BLaER1 treated with 17β-estradiol and CSF1 and Interleukin-3, amounts not matched to agents 10 nM and 100 nM (cell line): ENCODE results near the gene CCDC33.

ENCODE experiments used
- H3K27ac ChIP-seq, 11 experiments: shearing (Covaris generic); formaldehyde crosslinking; 2 replicates each; pipeline ENCODE4 v1.8.1; 2022
- H3K27me3 ChIP-seq, 11 experiments: shearing (Covaris generic); formaldehyde crosslinking; 2 replicates each; pipeline ENCODE4 v1.8.1; 2022
- H3K36me3 ChIP-seq, 11 experiments: shearing (Covaris generic); formaldehyde crosslinking; 2 replicates each; pipeline ENCODE4 v1.8.1; 2022
- H3K4me1 ChIP-seq, 10 experiments: shearing (Covaris generic); formaldehyde crosslinking; 2 replicates each; pipeline ENCODE4 v1.8.1; 2022
- H3K4me2 ChIP-seq, 11 experiments: shearing (Covaris generic); formaldehyde crosslinking; 2 replicates each; pipeline ENCODE4 v1.8.1; 2022
- H3K4me3 ChIP-seq, 10 experiments: shearing (Covaris generic); formaldehyde crosslinking; 2 replicates each; pipeline ENCODE4 v1.8.1; 2022
- H3K9ac ChIP-seq, 11 experiments: shearing (Covaris generic); formaldehyde crosslinking; 2 replicates each; pipeline ENCODE4 v1.8.1; 2022
- H3K9me3 ChIP-seq, 11 experiments: shearing (Covaris generic); formaldehyde crosslinking; replicated peaks in 1 of 11; 2 replicates each; pipeline ENCODE4 v1.8.1; 2022
- H4K20me1 ChIP-seq, 11 experiments: shearing (Covaris generic); formaldehyde crosslinking; 2 replicates each; pipeline ENCODE4 v1.8.1; 2022
- Cebpa-rat ChIP-seq, 11 experiments: shearing (Covaris generic); IDR thresholded peaks; 2 replicates each; pipeline ENCODE4 v1.8.1; 2022

Gene CCDC33

GRCh38 chr15:74277242-74277810, 41.2 kb downstream of the CCDC33 start:
- Histone ChIP-seq H4K20me1 (peaks cover 0 to 25% (median 0%) of the 10 kb centered on the region in 11 experiments; a peak in 6 of 22 replicates), H3K36me3 (no peaks in the 10 kb centered on the region), H3K4me3 (no peak overlapping the region), H3K4me1 (peaks cover 0 to 6% (median 0%) of the 10 kb centered on the region in 10 experiments; a peak in 2 of 20 replicates), H3K9me3 (no peaks in the 10 kb centered on the region), H3K4me2 (no peak overlapping the region), H3K27me3 (no peaks in the 10 kb centered on the region), H3K9ac (no peak overlapping the region), H3K27ac (no peak overlapping the region)
- TF ChIP-seq Cebpa-rat (IDR thresholded peaks at IDR 0.05): no peak

- Histone ChIP-seq H3K4me1 (peaks cover 0 to 6% (median 0%) of the 10 kb centered on the region in 10 experiments; a peak in 2 of 20 replicates), H3K4me3 (no peak overlapping the region), H3K36me3 (no peaks in the 10 kb centered on the region), H3K4me2 (no peak overlapping the region), H3K9me3 (no peaks in the 10 kb centered on the region), H4K20me1 (peaks cover 0 to 25% (median 0%) of the 10 kb centered on the region in 11 experiments; a peak in 6 of 22 replicates), H3K9ac (no peak overlapping the region), H3K27ac (no peak overlapping the region), H3K27me3 (no peaks in the 10 kb centered on the region)
- TF ChIP-seq Cebpa-rat (IDR thresholded peaks at IDR 0.05): no peak
Measured at GRCh38 chr15:74278207-74278606, 42.1 kb downstream of the CCDC33 start.

GRCh38 chr15:74281147-74282133, 45.3 kb downstream of the CCDC33 start:
- TF ChIP-seq Cebpa-rat (IDR thresholded peaks at IDR 0.05): no peak
- Histone ChIP-seq H3K27me3 (no peaks in the 10 kb centered on the region), H3K4me1 (peaks cover 0 to 10% (median 0%) of the 10 kb centered on the region in 10 experiments; a peak in 3 of 20 replicates), H3K9me3 (no peaks in the 10 kb centered on the region), H3K4me2 (no peak overlapping the region), H4K20me1 (peaks cover 0 to 49% (median 0%) of the 10 kb centered on the region in 11 experiments; a peak in 5 of 22 replicates), H3K4me3 (no peak overlapping the region), H3K9ac (no peak overlapping the region), H3K27ac (no peak overlapping the region), H3K36me3 (no peaks in the 10 kb centered on the region)

GRCh38 chr15:74283368-74283767, 47.2 kb downstream of the CCDC33 start:
- H3K27me3 ChIP-seq: no peaks in the 10 kb centered on the region; a peak in 1 of 22 replicates
- TF ChIP-seq Cebpa-rat (IDR thresholded peaks at IDR 0.05): no peak
- no peak overlapping the region for H3K4me3 ChIP-seq
- H4K20me1 ChIP-seq: peaks cover 0 to 48% (median 0%) of the 10 kb centered on the region in 11 experiments; a peak in 7 of 22 replicates
- H3K4me1 ChIP-seq: peaks cover 0 to 9% (median 0%) of the 10 kb centered on the region in 10 experiments; a peak in 1 of 20 replicates
- H3K27ac ChIP-seq: no peak overlapping the region
- H3K9me3 ChIP-seq: no peaks in the 10 kb centered on the region
- no peak overlapping the region for H3K4me2 ChIP-seq
- H3K36me3 ChIP-seq: no peaks in the 10 kb centered on the region
- no peak overlapping the region for H3K9ac ChIP-seq

GRCh38 chr15:74289671-74290070, 53.5 kb downstream of the CCDC33 start:
- TF ChIP-seq Cebpa-rat (IDR thresholded peaks at IDR 0.05): no peak
- H3K27me3 ChIP-seq: peaks cover 0 to 8% (median 0%) of the 10 kb centered on the region in 11 experiments; a peak in 3 of 22 replicates
- H3K9ac ChIP-seq: no peak overlapping the region

GRCh38 chr15:74290645-74291044, 54.5 kb downstream of the CCDC33 start:
- Histone ChIP-seq H3K27ac (no peak overlapping the region), H3K36me3 (no peaks in the 10 kb centered on the region), H3K9me3 (no peaks in the 10 kb centered on the region), H3K27me3 (peaks cover 0 to 8% (median 0%) of the 10 kb centered on the region in 11 experiments; a peak in 4 of 22 replicates), H3K9ac (no peak overlapping the region), H3K4me1 (peaks cover 6 to 17% (median 9%) of the 10 kb centered on the region in 10 experiments; a peak in 17 of 20 replicates), H4K20me1 (peaks cover 0 to 58% (median 5%) of the 10 kb centered on the region in 11 experiments; a peak in 10 of 22 replicates), H3K4me2 (peak overlapping the region in 10 of 11 experiments; percentile 19 to 70 (median 55); a peak in 14 of 22 replicates), H3K4me3 (no peak overlapping the region)
- no peak for TF ChIP-seq Cebpa-rat (IDR thresholded peaks at IDR 0.05)

More at GRCh38 chr15:74289671-74290070, 53.5 kb downstream of the CCDC33 start:
- Histone ChIP-seq H4K20me1 (peaks cover 0 to 67% (median 5%) of the 10 kb centered on the region in 11 experiments; a peak in 8 of 22 replicates), H3K27ac (no peak overlapping the region), H3K36me3 (no peaks in the 10 kb centered on the region), H3K4me3 (no peak overlapping the region), H3K4me1 (peaks cover 6 to 17% (median 9%) of the 10 kb centered on the region in 10 experiments; a peak in 17 of 20 replicates), H3K4me2 (no peak overlapping the region), H3K9me3 (no peaks in the 10 kb centered on the region)

- Histone ChIP-seq H3K27ac (peak overlapping the region in 1 of 11 experiments; percentile 24; a peak in 2 of 22 replicates), H4K20me1 (peaks cover 0 to 58% (median 5%) of the 10 kb centered on the region in 11 experiments; a peak in 10 of 22 replicates), H3K9ac (no peak overlapping the region), H3K4me1 (peaks cover 4 to 13% (median 9%) of the 10 kb centered on the region in 10 experiments; a peak in 17 of 20 replicates), H3K9me3 (no peaks in the 10 kb centered on the region), H3K4me3 (no peak overlapping the region), H3K4me2 (peak overlapping the region; percentile 19 to 70 (median 56); a peak in 19 of 22 replicates), H3K27me3 (peaks cover 0 to 8% (median 0%) of the 10 kb centered on the region in 11 experiments; a peak in 4 of 22 replicates), H3K36me3 (no peaks in the 10 kb centered on the region)
- TF ChIP-seq Cebpa-rat (IDR thresholded peaks at IDR 0.05): no peak
Measured at GRCh38 chr15:74291101-74292071, 55.3 kb downstream of the CCDC33 start.
